ENCODE results near the gene RBM15. TPM values are rescaled to one million over a fixed set of nuclear protein-coding genes. Genes with fewer than 3 reads are reported as not detected.

The RBM15 gene
- total RNA-seq, 4 donors from 2014 or later: 28.7 to 55.0 (median 35.1) TPM

DNA sequence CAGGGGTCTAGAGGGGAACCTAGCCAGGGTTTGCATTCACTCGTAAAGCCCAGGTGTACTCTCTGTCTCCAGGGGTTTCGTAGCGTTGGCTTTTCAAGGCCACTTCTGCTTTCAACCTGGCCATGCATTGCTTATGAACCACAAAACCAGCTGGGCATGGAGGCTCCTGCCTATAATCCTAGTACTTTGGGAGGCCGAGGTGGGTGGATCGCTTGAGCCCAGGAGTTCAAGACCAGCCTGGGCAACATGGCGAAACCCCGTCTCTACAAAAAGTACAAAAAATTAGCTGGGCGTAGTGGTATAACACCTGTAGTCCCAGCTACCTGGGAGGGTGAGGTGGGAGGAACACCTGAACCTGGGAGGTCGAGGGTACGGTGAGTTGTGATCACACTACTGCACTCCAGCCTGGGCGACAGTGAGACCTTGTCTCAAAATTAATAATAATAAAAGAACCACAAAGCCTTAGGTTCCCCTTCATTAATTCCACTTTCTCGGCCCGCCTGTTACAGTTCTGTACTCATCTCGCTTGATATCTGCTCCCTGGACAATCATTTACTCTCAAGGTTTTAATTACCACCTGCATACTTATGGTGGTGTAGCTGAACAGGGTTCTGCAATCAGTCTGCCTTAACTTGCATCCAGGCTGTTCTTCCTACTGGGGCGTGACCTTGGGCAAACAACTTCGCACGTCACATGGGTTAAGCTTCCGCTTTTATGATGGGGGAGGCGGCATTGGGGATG is 45.6 kb downstream of the RBM15 start:
- DNase-seq (ENCODE audit: low spot score) (no peak), ATAC-seq (ENCODE audit: low FRiP score) (no peak)
- TF ChIP-seq, protein P1, sequence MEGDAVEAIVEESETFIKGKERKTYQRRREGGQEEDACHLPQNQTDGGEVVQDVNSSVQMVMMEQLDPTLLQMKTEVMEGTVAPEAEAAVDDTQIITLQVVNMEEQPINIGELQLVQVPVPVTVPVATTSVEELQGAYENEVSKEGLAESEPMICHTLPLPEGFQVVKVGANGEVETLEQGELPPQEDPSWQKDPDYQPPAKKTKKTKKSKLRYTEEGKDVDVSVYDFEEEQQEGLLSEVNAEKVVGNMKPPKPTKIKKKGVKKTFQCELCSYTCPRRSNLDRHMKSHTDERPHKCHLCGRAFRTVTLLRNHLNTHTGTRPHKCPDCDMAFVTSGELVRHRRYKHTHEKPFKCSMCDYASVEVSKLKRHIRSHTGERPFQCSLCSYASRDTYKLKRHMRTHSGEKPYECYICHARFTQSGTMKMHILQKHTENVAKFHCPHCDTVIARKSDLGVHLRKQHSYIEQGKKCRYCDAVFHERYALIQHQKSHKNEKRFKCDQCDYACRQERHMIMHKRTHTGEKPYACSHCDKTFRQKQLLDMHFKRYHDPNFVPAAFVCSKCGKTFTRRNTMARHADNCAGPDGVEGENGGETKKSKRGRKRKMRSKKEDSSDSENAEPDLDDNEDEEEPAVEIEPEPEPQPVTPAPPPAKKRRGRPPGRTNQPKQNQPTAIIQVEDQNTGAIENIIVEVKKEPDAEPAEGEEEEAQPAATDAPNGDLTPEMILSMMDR (IDR thresholded peaks at IDR 0.05): no peak

DNA sequence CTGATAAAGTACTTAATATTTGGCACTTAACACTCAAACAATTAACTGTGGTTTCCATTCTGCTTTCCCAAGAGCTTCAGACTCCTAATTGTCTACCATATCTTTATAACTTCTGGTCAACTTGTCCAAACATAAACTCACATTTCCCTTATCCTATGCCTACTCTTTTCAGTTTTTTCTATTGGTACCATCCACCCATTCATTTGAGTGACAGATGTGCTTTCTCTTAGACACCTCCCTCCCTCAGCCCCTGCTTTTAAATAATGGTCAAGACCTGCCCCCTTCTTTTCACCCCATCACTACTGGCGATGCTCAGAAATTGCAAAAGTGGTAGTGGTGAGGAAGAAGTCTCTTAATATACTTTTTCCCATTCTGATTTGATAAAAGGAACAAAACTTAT is 46.2 kb downstream of the RBM15 start:
- TF ChIP-seq, protein P1 (IDR thresholded peaks at IDR 0.05): no peak
- ATAC-seq (ENCODE audit: low FRiP score): no peak
- no peak for DNase-seq (ENCODE audit: low spot score)

- TF ChIP-seq, protein P1 (IDR thresholded peaks at IDR 0.05): no peak
These were observed 48.0 kb downstream of the RBM15 start for GRCh38 chr1:110387048-110387754.

DNA sequence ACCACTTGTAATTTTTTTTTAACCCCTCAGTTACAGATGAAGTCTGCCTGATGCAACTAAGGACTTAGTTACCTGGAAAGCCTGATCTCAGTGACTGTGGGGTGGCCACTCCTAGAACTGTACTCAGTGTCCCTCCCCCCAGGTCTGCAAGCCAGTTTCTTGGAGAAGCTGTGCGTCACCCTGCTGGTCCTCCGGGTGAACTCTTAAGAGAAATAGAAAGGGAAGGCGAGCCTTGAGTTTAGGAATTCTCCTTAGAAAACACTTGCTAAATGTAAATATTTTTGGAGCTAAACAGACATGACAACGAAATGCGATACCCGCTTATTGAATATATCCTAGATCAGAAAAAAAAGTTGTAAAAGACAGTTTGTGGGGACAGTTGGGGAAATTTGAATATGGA is 50.9 kb downstream of the RBM15 start:
- DNase-seq (ENCODE audit: low spot score) (no peak), ATAC-seq (ENCODE audit: low FRiP score) (peak; percentile 83)
- TF ChIP-seq, protein P1 (IDR thresholded peaks at IDR 0.05): no peak

More at GRCh38 chr1:110387048-110387754, 48.0 kb downstream of the RBM15 start:
- DNase-seq (ENCODE audit: low spot score): no peak
- no peak for ATAC-seq (ENCODE audit: low FRiP score)

- TF ChIP-seq, protein P1 (IDR thresholded peaks at IDR 0.05): no peak
- ATAC-seq (ENCODE audit: low FRiP score) (peak; percentile 75), DNase-seq (ENCODE audit: low spot score) (no peak)
These were observed 51.6 kb downstream of the RBM15 start, which contains the start of gene SLC16A4 for GRCh38 chr1:110390692-110391245. TSS of gene SLC16A4 (minus strand) at chr1:110391026. CDS start at chr1:110389323, 1,703 bp downstream.

DNA sequence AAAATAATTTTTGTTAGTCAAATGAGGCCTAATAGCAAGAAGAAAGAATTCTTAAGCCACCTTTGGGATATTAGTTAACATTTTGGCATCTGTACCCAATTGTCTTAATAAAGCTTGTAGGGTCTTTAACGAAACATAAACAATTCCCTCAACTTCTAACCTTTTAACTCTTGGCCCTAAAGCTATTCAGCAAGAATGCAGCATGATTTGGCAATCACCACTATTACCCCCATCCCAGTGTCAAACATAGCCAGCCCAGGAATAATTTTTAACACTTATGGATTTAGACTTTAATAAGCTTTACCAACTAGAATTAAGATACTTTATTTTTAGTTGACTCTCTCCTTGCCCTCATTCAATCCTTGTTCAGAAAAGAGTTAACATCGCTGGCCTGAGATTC is 54.1 kb downstream of the RBM15 start:
- no peak for ATAC-seq (ENCODE audit: low FRiP score)
- TF ChIP-seq, protein P1 (IDR thresholded peaks at IDR 0.05): no peak
- no peak for DNase-seq (ENCODE audit: low spot score)

Data from omental fat pad (tissue), 4 donors.